T-helper 1 cell (primary cell): ENCODE measurements around the gene HLA-DOB.
"Not testable (repeated sequence)": the region's sequence is repeated elsewhere in the genome, so short reads cannot be mapped to it uniquely, and the experiment has no call there.

ENCODE experiments used
- DNase-seq, 5 donors: peaks; one replicate each; pipeline ENCODE4 v3.0.0-alpha.2; 2012 to 2020

The HLA-DOB gene

DNA sequence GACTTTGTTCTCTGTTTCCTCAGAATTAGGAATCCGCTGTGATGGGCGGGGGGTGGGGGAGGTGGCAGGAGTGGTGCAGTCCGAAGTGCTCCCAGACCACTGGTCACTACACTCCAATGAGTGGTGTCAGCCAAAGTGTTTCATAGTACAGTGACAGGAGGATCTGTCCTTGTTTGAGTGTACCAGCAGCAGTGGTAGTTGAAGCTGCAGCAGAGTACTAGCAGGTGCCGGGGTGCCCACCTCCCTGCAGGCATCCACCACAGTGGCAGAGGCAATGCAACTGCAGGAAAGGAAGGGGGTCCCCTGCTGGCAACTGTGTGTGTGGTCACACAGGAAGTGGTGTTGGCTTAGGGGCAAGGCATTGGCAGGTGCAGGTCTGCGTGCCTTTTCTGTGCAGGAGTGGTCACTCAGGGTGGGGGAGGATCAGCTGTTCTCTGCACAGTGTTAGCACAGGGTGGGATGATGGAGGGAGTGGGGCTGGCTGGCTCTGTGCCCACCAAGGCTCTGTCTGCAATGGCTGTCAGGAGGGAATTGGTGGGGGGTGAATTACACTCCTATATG lies 9.7 kb downstream of the HLA-DOB start:
- DNase-seq: no peak

DNA sequence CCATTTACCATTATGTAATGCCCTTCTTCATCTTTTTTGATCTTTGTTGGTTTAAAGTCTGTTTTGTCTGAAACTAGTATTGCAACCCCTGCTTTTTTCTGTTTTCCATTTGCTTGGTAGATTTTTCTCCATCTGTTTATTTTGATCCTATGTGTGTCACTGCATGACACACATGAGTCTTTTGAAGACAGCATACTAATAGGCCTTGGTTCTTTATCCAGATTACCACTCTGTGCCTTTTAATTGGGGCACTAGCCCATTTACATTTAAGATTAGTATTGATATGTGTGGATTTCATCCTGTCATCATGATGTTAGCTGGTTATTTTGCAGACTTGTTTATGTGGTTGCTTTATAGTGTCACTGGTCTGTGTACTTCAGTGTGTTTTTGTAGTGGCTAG lies 11.4 kb downstream of the HLA-DOB start:
- not testable (repeated sequence) for DNase-seq

DNA sequence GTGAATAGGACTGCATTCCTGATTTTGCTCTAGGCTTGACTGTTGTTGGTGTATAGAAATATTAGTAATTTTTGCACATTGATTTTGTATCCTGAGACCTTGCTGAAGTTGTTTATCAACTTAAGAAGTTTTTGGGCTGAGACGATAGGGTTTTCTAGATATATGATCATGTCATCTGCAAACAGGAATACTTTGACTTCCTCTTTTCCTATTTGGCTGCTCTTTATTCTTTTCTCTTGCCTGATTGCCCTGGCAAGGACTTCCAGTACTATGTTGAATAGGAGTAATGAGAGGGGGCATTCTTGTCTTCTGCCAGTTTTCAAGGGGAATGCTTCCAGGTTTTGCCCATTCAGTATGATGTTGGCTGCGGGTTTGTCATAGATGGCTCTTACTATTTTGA lies 13.4 kb downstream of the HLA-DOB start:
- DNase-seq: no peak

DNA sequence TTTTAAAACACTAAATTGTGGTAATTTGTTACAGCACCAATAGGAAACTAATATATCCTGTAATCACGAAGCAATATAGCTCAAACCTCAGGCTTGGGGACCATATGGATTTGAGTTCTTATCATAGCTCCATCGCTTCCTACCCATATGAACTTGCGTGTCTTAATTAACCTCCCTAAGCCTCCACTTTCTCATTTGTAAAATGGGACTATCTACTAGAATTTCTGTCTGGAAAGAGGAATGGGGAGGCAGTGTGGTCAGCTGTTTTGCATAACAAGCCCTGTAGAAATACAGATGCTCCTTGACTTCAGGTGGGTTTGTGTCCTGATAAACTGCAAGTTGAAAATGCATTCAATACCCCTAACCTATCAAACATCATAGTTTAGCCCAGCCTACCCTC lies 17.1 kb downstream of the HLA-DOB start:
- DNase-seq: no peak

DNA sequence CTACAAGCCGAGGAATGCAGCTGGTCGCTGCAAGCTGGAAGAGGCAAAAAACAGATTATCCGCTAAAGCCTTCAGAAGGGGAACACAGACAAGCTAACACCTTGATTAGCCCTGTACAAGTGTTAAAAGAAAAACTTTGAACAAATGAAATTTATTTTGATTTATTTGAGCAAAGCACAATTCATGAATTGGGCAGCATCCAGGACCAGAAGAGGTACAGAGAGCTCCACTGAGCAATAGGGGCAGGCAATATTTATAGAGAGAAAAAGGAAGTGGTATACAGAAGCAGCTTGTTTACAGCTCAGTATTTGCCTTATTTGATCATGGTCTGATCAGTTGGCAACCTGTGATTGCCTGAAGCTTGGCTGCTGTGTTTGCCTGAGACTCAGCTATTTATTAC lies 17.6 kb downstream of the HLA-DOB start:
- DNase-seq: no peak

DNA sequence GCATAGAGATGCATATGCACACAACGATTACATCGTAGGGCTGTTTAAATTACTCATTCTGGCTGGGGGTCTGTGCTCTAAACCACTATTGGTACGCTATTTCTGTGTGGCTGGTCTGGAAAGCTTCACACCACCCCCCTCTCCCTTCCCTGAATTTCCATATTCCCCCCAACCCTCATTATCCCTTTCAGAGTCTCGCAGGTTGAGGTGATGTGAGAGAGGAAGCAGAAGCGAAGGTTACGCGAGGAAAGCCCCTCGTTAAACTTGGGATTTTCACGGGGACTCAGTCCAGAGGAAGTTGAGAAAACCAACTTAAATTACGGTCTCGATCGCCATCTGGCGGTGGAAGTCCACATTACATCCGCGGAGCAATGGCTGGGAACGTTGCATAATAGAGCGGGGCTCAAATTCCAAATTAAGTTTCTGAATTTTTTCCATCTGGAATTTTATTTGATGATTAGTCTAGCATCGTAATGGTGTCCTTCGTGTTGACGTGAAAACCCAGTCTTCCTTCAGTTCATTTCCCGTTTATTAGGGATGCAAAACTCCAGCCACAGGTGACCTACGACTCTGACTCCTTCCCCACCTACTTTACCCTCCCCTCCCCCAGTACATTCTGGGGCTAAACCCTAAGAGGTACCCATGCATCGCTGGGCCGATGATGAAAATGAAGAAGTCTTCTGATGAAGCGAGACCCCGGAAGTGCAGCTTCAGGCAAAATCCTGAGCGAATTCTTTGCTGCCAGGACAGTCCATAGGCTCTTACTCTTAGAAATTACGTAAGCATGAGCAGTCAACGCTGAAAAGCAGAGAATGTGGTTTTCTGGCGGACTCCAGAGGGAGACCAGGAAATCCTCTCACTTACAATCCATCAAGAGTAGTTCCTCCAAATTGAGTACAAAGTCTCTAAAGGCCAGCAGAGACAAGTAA lies 19.7 kb downstream of the HLA-DOB start:
- DNase-seq: peak; percentile 39 to 81 (median 64)

DNA sequence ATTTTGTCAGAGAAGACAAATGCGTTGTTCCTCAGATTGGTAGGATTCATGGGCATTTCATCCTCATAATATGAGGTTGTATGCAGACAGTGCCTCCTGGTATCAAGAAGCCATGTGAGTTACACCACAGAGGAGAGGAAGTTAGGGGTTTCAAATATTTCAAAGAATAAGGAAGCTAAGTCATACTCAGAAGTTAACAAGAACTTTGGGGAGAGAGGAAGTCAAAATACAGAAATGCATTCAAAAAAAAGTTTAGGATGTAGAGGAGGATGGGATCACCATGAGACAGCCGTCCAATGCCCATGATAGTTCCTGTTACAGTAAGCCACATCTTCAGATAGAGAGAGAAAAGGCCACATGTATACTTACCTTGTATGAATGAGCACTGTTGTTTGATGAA lies 22.3 kb downstream of the HLA-DOB start:
- no peak for DNase-seq

DNA sequence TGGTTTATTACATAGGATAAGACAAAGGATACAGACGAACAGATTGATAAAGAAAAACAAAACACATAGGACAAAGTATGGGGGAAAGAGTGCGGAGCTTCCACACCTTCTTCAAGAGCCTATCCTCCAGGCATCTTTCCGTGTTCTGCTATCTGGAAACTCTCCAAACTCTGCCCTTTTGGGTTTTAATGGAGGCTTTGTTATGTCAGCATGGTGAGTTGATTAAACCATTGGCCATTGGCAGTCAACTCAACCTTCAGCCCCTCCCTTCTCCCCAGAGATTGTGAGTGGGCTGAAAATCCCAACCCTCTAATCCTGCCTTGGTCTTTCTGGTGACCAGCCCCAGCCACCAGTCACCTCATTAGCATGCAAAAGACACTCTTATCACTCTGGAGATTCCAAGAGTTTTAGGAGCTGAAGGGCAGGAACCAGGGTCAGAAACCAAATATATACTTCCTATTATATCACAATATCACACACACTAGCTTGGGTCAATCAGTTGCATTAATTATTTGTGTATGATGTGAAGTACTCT lies 23.8 kb downstream of the HLA-DOB start:
- DNase-seq: no peak

DNA sequence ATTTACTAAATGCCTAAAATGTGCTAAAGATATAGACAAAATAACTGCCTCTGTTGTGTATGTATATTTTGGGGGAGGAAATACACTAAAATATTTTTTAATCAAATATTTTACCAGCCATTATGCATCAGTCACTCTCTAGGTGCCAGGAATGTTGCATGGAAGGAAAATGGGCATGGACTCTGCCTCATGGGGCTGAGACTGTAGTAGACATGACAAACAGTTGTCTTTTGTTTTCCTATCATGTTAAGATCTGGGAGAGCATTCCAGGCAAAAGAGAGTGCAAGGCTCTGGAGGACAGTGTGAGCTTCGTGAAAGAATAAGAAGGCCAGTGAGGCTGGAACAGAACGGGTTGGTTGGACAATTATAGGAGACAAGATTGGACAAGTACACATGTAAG lies 26.5 kb downstream of the HLA-DOB start:
- DNase-seq: no peak

DNA sequence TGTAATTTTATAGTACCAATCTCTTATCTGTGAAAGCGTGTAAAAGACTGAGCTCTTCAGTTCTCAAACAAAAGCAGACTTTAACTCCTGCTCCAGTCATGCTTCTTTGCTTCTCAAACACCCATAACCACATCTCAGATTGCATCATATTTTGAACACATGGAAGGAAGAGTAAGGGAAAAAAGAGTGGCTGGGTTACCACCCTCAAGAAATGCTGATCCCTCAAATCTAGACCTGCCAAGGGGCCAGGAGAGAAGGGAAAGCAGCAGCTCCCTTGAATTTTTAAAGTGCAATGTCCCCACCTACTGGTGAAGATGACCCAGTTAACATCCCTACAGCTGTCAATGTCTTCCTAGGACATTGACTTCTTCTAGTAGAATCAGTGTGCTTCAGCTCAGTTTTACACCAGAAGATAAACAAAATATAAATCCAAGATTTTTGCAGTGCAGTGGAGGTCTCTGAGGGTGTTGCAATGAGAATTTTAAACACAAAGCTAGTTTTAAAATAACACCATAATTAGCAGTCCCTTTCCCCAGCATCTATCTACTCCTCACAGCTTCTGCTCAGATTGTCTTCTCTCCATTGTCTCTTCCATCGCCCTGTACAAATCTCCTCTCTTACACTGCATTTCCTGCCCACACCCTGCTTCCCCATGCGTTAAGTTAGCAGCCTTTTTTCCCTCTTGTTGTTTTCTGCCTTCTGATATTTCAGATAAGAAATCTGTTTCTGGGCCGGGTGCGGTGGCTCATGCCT lies 30.8 kb downstream of the HLA-DOB start:
- DNase-seq: peak in 2 of 5 donors; percentile 22 to 56

DNA sequence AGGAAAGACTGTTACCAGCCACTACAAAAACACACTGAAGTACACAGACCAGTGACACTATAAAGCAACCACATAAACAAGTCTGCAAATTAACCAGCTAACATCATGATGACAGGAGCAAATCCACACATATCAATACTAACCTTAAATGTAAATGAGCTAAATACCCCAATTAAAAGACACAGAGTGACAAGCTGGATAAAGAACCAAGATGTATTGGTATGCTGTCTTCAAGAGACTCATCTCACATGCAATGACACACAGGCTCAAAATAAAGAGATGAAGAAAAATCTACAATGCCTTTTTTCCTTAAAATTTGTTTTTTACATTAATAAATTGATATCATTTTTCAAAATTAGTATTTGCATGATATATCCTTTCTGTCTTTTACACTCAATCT lies 33.9 kb downstream of the HLA-DOB start:
- not testable (repeated sequence) for DNase-seq

DNA sequence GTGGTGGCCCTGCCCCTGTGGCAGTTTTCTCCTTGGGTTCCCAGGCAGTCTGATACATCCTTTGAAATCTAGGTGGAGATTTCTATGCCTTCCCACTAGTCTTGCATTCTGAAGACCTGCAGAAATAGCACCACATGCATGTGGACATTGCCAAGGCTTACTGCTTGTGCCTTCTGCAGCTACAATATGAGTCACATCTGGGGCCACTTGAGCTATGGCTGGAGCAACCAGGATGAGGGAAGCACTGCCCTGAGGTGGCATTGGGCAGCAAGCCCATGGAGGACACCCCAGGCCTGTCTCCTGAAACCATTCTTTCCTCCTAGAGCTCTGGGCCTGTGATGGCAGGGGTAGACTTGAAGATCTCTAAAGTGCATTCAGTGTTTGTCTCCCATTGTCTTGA lies 37.8 kb downstream of the HLA-DOB start:
- DNase-seq: no peak

DNA sequence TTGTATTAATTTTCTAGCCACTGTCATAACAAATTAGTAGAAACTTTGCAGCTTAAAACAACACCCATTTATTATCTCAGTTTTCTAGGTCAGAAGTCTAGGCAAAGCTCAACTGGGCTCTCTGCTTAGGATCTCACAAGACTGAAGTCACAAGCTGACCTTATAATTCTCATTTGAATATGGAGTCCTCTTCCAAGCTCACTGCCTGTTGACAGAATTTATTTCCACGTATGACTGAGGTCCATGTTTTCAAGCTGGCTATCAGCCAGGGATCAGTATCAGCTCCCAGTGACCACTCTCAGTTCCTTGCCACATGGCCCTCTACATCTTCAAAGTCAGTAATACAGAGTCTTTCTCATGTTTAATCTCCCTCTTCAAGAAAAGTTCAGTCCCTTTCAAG lies 41.7 kb downstream of the HLA-DOB start:
- DNase-seq: no peak

DNA sequence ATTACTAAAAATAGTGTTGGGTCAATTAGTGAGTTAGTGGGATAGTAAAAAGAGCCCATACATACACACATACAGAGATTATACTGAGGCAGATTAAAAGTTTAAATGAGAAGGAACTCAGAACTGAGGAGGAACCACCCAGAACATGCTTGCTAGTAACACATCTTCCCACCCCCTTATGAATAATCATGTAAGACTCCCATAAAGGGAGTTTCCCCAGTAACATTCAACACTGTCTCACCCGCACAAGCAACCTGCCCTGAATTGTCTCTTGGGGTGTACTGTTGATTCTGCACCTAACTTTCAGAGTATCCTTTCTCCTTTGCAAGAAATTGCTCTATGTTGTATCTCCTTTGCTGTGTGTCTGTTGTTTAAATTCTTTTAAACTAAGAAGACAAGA lies 42.4 kb downstream of the HLA-DOB start:
- DNase-seq: no peak

DNA sequence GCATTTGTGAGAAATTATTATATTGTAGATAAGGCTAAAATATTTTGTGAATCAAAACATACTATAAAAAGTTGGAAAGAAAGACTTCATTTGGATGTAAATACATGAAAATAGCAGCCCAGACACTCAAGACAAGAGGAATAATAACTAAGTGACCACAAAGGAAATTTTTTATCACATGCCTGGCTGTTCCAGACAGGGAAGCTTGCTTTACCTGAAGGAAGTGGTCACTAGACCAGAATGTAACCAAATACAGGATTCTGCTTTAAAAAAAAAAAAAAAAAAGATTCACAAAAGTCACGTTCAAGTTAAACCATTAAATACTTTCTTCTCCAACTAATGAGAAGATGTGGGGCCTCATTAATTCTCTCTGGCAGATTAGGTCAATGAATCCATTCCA lies 44.1 kb downstream of the HLA-DOB start:
- DNase-seq: no peak

DNA sequence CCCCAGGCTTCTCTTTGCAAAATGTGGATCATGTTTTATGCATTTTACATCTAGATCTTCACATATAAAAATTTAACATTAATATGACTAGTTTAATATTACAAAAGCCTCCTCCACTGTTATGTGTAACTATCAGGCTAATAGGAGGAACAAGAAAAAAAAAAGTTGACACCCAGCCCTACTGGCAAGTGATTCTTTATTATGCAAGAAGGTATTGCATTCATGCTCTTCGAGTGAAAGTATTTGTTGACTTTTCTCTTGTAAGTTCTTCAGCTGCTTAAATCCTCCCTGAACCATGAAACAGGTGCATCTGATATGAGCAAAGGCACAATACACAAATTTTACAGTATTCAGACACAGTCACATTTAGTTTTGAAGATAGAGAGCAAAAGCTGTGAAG lies 52.8 kb downstream of the HLA-DOB start:
- no peak for DNase-seq

DNA sequence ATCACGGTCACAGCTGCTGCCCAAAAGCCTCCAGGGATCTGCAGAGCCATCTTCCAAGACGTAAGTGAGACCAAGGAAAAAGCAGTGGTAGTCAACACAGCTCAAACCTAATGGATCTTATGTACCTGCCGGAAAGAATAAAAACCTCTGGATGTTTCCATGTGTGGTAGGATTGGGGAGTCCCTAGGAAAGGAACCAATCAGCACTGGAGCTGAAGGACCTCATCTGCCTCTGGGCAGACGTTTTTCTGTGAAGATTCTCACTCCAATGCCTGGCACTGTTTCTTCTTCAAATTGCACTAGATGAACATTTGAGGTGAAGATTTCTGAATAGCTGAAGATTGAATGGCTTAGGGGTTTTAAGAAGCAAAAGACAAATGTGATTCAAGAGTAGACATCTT lies 53.4 kb downstream of the HLA-DOB start, which contains the start of gene HLA-DQB2:
HLA-DQB2 (minus strand) TSS at position 112 of the 400 bp plus-strand sequence; CDS start at position 50, 62 bp downstream.
- DNase-seq: no peak
